HL-60/S4 treated with phorbol 12-myristate 13-acetate at 8.2 ng/mL for 4 days and 3 days (cell line): Measurements from ENCODE around the gene CYP2W1.

ENCODE experiments used
- in situ Hi-C: fragments of 300-500 bp; cut with MboI; formaldehyde crosslinking; loops from 2 replicates; pipeline ENCODE4 v1.15.0; 2022; ENCODE audit warnings: low sequenced_read_pairs

CYP2W1 gene

GRCh38 chr7:981793-982510, 1.0 kb upstream of the CYP2W1 start:
- in situ Hi-C loops = no loop called here

GRCh38 chr7:982511-983003, 424 bp upstream of the CYP2W1 start:
- in situ Hi-C loops = no loop called here

DNA sequence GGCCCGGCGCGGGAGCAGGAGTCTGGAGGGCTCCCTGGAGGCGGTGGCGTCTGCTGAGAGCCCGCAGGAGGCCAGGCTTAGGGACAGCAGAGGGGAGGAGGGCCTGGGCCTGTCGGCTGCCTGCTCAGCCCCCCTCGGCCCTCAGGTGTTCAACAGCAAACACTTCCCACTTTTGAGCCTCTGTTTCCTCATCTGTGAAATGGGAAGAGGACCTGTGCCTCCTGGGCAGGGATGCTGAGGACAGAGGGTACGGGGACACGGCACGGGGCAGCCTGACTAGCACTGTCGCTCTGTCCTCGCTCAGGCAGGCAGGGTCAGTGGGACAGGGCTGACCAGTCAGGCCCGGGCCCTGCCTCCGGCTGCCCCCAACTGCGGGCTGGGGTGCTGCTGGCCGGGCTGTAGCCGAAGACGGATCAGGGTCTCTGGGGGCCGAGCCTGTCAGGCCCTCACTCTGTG, 663 bp downstream of the CYP2W1 start:
- in situ Hi-C loops = no loop called here

DNA sequence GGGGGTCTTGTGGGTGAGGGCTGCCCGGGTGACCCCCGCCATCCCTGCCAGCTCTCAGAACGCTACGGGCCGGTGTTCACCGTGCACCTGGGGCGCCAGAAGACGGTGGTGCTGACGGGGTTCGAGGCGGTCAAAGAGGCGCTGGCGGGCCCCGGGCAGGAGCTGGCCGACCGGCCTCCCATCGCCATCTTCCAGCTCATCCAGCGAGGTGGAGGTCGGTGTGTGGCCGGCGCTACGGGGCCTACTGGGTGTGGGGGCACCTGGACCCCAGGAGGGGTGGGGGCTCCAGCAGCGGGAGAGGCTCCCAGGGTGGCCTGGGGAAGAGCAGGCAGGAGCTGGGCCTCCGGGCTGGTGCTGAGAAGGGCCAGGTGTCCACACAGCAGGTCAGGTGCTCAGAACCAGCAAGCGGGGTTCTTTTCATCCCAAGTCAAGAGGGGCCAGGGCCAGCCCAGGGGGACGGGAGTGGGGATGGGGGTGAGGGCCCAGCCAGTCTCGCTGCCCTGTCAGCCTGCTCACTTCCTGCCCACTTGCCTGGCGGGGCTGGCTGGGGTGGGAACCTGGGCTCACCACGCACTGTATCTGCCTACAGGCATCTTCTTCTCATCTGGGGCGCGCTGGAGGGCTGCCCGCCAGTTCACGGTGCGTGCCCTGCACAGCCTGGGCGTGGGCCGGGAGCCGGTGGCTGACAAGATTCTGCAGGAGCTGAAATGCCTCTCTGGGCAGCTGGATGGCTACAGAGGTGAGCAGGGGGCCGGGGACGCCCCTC, 1.6 kb downstream of the CYP2W1 start:
- in situ Hi-C loops = no loop called here

GRCh38 chr7:985127-985416, 2.1 kb downstream of the CYP2W1 start:
- in situ Hi-C loops = no loop called here

- in situ Hi-C loops = no loop called here
Observed at GRCh38 chr7:985915-986741, 3.1 kb downstream of the CYP2W1 start.

- in situ Hi-C loops = no loop called here
Observed at GRCh38 chr7:986766-987751, 4.1 kb downstream of the CYP2W1 start.

- in situ Hi-C loops = no loop called here
Observed at GRCh38 chr7:987909-988308, 4.9 kb downstream of the CYP2W1 start.

- in situ Hi-C loops = no loop called here
Observed at GRCh38 chr7:988426-988911, 5.5 kb downstream of the CYP2W1 start.

GRCh38 chr7:988963-989529, 6.1 kb downstream of the CYP2W1 start:
- in situ Hi-C loops = no loop called here

DNA sequence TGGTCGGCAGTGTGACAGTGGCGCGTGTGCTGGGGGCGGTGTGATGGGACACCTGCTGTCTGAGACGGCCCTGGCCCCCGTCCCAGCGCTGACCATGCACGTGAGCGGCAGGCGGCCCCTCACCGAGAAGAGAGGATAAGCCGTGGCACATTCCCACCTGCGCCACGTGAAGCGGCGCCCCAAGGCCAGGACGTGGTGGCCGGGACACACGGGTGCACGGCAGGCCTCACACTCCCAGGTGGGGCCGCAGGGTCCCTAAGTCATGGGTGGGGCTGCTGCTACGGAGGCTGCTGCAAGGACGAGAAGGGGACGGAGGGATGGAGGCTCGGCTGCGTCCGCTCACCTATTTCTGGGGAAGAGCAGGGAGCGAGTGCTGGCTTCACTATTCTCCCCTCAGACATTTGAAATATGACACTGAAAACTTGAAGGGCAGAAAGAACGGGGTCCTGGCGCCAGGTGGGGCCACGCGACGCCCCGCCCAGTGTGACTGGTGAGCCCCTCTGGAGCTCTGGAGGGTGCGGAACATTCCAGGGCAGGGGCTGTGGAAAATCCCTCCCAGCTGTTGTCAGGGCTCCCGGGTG, 7.5 kb downstream of the CYP2W1 start:
- in situ Hi-C loops = no loop called here

GRCh38 chr7:990933-991728, 8.2 kb downstream of the CYP2W1 start:
- in situ Hi-C loops = no loop called here

DNA sequence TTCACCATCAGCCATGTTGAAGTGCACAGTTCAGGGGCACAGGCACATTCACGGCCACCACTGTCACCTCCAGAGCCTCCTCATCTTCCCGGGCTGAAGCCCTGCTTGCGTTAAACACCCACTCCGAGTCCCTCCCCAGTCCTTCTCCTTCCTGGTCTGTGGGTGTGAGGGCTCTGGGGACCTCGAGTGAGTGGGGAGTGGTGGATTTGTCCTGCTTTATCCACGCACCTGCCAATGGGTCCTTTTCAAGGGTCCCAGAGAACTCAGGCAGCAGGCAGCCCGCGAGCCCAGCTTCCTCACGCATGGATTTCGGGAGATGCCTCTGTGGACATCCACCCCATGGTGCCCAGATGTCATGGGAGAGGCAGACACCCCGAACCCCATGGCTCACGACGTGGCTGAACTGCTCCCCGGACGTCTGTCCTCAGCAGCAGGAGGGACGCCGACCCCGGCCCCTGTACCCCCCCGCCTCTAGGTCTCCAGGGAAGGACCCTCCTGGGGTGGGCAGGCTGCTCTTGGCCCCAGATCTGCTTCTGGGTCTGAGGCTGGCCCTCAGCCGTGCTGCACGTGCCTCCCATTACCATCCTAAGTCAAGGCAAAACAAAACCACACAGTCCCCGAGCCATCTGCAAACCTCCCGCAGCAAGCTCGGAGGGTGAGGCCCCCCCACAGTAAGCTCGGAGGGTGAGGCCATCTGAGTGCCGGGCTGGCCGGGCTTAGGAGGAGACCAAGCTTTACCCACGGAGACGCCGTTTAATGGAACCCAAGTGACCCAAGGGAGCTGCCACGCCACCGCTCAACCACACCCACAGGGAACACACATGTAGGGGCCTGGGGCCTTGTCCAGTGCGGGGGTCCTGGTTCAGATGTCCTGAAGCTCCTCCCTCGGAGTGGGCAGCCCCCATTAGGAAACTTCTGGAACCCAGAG, 9.0 kb downstream of the CYP2W1 start:
- in situ Hi-C loops = no loop called here

- in situ Hi-C loops = no loop called here
Observed at GRCh38 chr7:992709-993607, 10.0 kb downstream of the CYP2W1 start.

DNA sequence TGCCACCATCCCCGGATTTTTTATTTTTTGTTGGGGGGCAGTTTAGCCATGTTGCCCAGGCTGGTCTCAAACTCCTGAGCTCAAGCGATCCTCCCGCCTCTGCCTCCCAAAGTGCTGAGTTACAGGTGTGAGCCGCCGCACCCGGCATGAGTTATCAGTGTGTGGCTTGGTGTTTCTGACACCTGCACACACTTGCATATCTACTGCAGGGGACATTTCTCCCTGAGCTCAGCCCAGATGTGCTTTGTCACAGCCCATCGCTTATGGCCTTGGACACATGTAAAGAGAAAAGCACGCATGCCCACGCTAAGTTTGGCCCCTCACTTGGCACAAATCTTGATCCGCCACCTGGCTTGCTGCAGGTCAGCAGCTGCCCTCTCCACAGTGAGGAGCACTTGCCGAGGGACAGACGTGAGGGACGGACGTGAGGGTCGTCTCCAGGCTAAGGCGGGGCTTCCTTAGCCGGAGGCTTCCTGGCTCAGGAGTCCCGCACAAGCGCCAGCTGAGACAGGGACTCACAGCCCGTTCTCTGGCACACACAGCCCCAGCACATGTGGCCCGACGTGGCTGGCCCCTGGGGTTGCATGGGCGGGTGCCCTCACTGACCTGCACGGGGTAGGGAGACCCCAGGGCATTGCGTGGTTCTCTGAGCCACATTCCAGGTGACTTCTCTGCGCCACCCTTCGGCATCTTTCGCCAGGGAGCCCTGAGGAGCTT, 11.8 kb downstream of the CYP2W1 start:
- in situ Hi-C loops = no loop called here

- in situ Hi-C loops = no loop called here
Observed at GRCh38 chr7:995571-995970, 12.6 kb downstream of the CYP2W1 start.
